Measurements from ENCODE around the gene SCG5. TPM values are rescaled to one million over a fixed set of nuclear protein-coding genes. Genes with fewer than 3 reads are reported as not detected.

SCG5 gene
- total and polyA plus RNA-seq, 2 donors (not counting 1 experiment from before 2014, with no cell fraction given) = 0.18 TPM; not detected in 1

DNA sequence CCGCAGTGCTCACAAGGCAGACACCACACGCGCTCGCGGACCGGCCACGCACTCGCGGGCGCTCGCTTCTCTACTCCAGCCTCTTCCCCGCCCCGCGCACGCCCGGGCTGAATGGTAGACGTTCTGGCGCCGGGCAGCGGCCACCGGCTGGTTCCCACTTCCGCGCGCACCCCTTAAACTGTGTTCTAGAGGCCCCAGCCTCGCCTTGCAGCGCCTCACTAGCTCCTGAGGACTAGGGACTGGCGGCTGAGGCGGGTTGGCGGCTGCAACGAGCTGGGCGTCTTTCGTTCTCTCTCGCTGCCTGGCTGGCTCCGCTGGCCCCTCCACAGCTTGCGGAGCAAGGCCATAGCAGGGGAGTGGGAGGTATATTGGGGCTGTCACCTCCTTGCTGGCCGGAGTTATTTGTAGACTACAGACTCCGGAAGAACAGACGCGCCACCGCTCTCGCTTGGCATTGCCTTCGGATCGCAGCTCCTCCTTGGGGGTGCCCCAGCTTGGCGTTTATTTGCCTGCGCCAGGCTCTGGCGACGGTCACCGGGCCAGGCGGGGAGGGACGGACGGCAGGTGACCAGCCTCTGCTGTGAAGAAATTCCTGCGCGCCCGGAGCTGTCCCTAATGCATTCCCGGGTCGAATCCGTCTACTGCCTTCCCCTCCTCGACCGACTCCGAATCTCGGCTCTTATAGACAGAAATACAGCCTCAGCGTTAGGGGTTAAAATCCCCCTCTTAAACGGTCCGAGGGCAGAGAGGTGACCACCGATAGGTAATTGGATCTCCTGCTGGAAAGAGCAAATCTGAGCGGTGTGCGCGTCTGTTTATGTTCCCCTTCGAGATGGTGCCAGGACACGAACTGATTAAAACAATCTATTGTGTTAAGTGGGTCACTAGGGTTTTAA, 77.6 kb downstream of the SCG5 start:
- DNase-seq (no peak), ATAC-seq (ENCODE audit: low read depth) (no peak)
- TF ChIP-seq EZH2 (IDR thresholded peaks at IDR 0.05; ENCODE audit: borderline replicate concordance, insufficient read depth, low read depth, low read length, poor library complexity, severe bottlenecking) = no peak
- TF ChIP-seq, protein P1, sequence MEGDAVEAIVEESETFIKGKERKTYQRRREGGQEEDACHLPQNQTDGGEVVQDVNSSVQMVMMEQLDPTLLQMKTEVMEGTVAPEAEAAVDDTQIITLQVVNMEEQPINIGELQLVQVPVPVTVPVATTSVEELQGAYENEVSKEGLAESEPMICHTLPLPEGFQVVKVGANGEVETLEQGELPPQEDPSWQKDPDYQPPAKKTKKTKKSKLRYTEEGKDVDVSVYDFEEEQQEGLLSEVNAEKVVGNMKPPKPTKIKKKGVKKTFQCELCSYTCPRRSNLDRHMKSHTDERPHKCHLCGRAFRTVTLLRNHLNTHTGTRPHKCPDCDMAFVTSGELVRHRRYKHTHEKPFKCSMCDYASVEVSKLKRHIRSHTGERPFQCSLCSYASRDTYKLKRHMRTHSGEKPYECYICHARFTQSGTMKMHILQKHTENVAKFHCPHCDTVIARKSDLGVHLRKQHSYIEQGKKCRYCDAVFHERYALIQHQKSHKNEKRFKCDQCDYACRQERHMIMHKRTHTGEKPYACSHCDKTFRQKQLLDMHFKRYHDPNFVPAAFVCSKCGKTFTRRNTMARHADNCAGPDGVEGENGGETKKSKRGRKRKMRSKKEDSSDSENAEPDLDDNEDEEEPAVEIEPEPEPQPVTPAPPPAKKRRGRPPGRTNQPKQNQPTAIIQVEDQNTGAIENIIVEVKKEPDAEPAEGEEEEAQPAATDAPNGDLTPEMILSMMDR (IDR thresholded peaks at IDR 0.05) = no peak
- H4K20me1 ChIP-seq (ENCODE audit: control insufficient read depth, insufficient read depth, low read length, poor library complexity, severe bottlenecking) = no peaks in the 10 kb centered on the region
- H3K27me3 ChIP-seq (replicated peaks in 1 of 4; ENCODE audit: control extremely low read depth in 1 of 4, control insufficient read depth in 3 of 4, insufficient read depth in 4 of 4, low read length in 3 of 4) = peaks cover 0 to 53% (median 37%) of the 10 kb centered on the region in 4 experiments
- intact Hi-C loops (cut with micrococcal nuclease) = no loop called here
- H3K27ac Mint-ChIP-seq = no peak overlapping the region
- peak overlapping the region; percentile 37 for H3K4me3 Mint-ChIP-seq
- peak overlapping the region; percentile 29 for H3K9ac ChIP-seq (ENCODE audit: low read length)
- POLR2A ChIA-PET = no interaction called here
- H3K36me3 ChIP-seq (replicated peaks in 1 of 2; ENCODE audit: control extremely low read depth in 1 of 2, control insufficient read depth in 1 of 2, extremely low read depth in 1 of 2, insufficient read depth in 2 of 2, low read length in 1 of 2) = no peaks in the 10 kb centered on the region
- no peak overlapping the region for H3K27ac ChIP-seq (ENCODE audit: low read length in 2 of 2)
- H3K4me2 ChIP-seq (replicated peaks; ENCODE audit: low read depth, low read length, poor library complexity, severe bottlenecking) = peak overlapping the region; percentile 65
- peak overlapping the region in 1 of 5 experiments; percentile 8 for H3K4me3 ChIP-seq (ENCODE audit: control extremely low read depth in 1 of 5, extremely low read depth in 1 of 5, insufficient read depth in 1 of 5, low read depth in 2 of 5, low read length in 4 of 5)
- peaks cover 38% of the 10 kb centered on the region for H3K27me3 Mint-ChIP-seq
- peaks cover 31 to 32% of the 10 kb centered on the region in 2 donors for H3K4me1 ChIP-seq (ENCODE audit: control insufficient read depth in 2 of 2, insufficient read depth in 2 of 2, low read length in 2 of 2)
- H3K9me3 Mint-ChIP-seq (ENCODE audit: insufficient read depth) = no peaks in the 10 kb centered on the region
- H3K4me1 Mint-ChIP-seq = peaks cover 36% of the 10 kb centered on the region
- H2AFZ ChIP-seq (ENCODE audit: insufficient read depth, low read depth, low read length, poor library complexity, severe bottlenecking) = peak overlapping the region; percentile 43
- CTCF ChIA-PET = no interaction called here
- WGBS (ENCODE audit: insufficient coverage) = 9% methylated on average over 67 of the region's 70 CpGs
- no peaks in the 10 kb centered on the region for H3K79me2 ChIP-seq (ENCODE audit: control insufficient read depth, insufficient read depth, low read length)
- H3K9me3 ChIP-seq (ENCODE audit: control extremely low read depth in 1 of 3, control insufficient read depth in 2 of 3, insufficient read depth in 1 of 3, low read length in 2 of 3) = peaks cover 0 to 16% (median 0%) of the 10 kb centered on the region in 3 donors

- ChIA-PET CTCF (interaction anchor here (1.0 kb wide), 1 partner anchor 235 kb away, joined by 3 read pairs; no protein-coding TSS in a partner anchor), POLR2A (no interaction called here)
- Histone ChIP-seq H3K36me3 (replicated peaks in 1 of 2; ENCODE audit: control extremely low read depth in 1 of 2, control insufficient read depth in 1 of 2, extremely low read depth in 1 of 2, insufficient read depth in 2 of 2, low read length in 1 of 2) (no peaks in the 10 kb centered on the region), H3K79me2 (ENCODE audit: control insufficient read depth, insufficient read depth, low read length) (no peaks in the 10 kb centered on the region), H3K27ac (ENCODE audit: low read length in 2 of 2) (no peak overlapping the region), H3K27me3 (replicated peaks in 1 of 4; ENCODE audit: control extremely low read depth in 1 of 4, control insufficient read depth in 3 of 4, insufficient read depth in 4 of 4, low read length in 3 of 4) (peaks cover 0 to 33% (median 18%) of the 10 kb centered on the region in 4 experiments), H3K9ac (ENCODE audit: low read length) (no peak overlapping the region), H3K9me3 (ENCODE audit: control extremely low read depth in 1 of 3, control insufficient read depth in 2 of 3, insufficient read depth in 1 of 3, low read length in 2 of 3) (peaks cover 0 to 16% (median 0%) of the 10 kb centered on the region in 3 donors), H4K20me1 (ENCODE audit: control insufficient read depth, insufficient read depth, low read length, poor library complexity, severe bottlenecking) (no peaks in the 10 kb centered on the region), H3K4me2 (replicated peaks; ENCODE audit: low read depth, low read length, poor library complexity, severe bottlenecking) (no peak overlapping the region), H2AFZ (ENCODE audit: insufficient read depth, low read depth, low read length, poor library complexity, severe bottlenecking) (no peak overlapping the region), H3K4me1 (ENCODE audit: control insufficient read depth in 2 of 2, insufficient read depth in 2 of 2, low read length in 2 of 2) (peaks cover 25 to 26% of the 10 kb centered on the region in 2 donors), H3K4me3 (ENCODE audit: control extremely low read depth in 1 of 5, extremely low read depth in 1 of 5, insufficient read depth in 1 of 5, low read depth in 2 of 5, low read length in 4 of 5) (no peak overlapping the region)
- Mint-ChIP-seq H3K27me3 (peaks cover 34% of the 10 kb centered on the region), H3K4me3 (no peak overlapping the region), H3K27ac (no peak overlapping the region), H3K9me3 (ENCODE audit: insufficient read depth) (no peaks in the 10 kb centered on the region), H3K4me1 (peaks cover 25% of the 10 kb centered on the region)
- DNase-seq (no peak), ATAC-seq (ENCODE audit: low read depth) (no peak)
- no peak for TF ChIP-seq EZH2 (IDR thresholded peaks at IDR 0.05; ENCODE audit: borderline replicate concordance, insufficient read depth, low read depth, low read length, poor library complexity, severe bottlenecking)
- TF ChIP-seq, protein P1 (IDR thresholded peaks at IDR 0.05) = no peak
- 88% methylated on average over 6 of the region's 6 CpGs for WGBS (ENCODE audit: insufficient coverage)
- intact Hi-C loops (cut with micrococcal nuclease) = no loop called here
These were observed 80.1 kb downstream of the SCG5 start for GRCh38 chr15:32721596-32721995.
